LNCAP (cell line): ENCODE results near the gene DCTN3.
A peak's percentile ranks its signal among the peaks of the same experiment; 100 is the strongest.

ENCODE experiments used
- TF ChIP-seq, protein P1 (sequence below): fragments of 450-650 bp; IDR thresholded peaks from 2 replicates; pipeline ENCODE4 v1.5.1; 2017; ENCODE audit warnings: mild to moderate bottlenecking

The DCTN3 gene

DNA sequence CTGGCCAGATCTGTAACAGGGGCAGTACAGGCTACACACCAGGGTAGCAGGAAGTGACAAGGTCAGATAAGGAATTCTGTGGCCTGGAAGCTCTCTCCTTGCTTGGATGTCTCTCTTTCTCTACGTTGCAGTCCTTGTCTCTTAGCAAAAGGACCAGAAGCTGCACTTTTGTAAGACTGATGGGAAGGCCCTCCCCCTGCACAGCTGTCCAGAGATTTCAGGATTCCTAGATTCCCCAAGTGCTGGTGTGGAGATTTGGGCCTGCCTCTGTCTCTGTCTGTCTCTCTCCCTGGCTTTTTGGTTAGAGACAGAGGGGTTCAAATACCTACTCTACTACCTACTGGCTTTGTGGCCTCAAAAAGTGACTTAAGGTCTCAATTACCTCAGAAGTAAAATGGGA lies 20.7 kb downstream of the DCTN3 start:
- TF ChIP-seq, protein P1, sequence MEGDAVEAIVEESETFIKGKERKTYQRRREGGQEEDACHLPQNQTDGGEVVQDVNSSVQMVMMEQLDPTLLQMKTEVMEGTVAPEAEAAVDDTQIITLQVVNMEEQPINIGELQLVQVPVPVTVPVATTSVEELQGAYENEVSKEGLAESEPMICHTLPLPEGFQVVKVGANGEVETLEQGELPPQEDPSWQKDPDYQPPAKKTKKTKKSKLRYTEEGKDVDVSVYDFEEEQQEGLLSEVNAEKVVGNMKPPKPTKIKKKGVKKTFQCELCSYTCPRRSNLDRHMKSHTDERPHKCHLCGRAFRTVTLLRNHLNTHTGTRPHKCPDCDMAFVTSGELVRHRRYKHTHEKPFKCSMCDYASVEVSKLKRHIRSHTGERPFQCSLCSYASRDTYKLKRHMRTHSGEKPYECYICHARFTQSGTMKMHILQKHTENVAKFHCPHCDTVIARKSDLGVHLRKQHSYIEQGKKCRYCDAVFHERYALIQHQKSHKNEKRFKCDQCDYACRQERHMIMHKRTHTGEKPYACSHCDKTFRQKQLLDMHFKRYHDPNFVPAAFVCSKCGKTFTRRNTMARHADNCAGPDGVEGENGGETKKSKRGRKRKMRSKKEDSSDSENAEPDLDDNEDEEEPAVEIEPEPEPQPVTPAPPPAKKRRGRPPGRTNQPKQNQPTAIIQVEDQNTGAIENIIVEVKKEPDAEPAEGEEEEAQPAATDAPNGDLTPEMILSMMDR = no peak

- TF ChIP-seq, protein P1 = no peak
Measured at GRCh38 chr9:34594177-34594576, 26.1 kb downstream of the DCTN3 start.

DNA sequence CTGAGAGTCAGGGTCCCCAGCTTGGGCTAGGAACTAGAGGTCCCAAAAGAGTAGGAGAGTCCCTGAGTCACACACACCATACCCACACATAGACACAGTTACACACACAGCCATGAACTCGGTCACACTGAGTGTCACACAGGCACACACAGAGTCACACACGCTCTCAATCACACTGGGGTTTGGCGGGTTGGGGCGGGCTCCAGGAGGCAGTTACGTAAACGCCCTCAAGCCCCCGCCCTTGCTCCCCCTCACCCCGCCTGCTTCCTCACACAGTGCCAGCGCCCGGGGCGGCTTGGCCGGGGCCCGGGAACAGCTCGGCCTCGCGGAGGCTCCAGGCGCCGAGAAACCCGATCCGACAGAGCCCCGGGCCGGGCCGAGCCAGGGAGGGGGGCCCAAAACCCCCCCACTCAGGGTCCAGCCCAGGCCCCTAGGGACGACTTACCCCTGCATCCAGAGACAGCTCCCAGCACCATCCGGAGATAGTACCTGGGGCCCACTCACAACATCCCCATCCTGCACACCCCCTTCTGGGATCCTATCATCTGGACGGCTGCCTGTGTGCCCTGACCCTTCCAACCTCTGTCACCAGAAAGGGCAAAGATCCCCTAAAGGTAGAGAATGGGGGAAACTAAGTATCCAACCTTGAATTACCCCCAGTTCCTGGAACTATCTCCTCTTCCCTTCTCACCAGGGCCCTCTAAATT lies 27.2 kb downstream of the DCTN3 start:
- TF ChIP-seq, protein P1 = no peak

DNA sequence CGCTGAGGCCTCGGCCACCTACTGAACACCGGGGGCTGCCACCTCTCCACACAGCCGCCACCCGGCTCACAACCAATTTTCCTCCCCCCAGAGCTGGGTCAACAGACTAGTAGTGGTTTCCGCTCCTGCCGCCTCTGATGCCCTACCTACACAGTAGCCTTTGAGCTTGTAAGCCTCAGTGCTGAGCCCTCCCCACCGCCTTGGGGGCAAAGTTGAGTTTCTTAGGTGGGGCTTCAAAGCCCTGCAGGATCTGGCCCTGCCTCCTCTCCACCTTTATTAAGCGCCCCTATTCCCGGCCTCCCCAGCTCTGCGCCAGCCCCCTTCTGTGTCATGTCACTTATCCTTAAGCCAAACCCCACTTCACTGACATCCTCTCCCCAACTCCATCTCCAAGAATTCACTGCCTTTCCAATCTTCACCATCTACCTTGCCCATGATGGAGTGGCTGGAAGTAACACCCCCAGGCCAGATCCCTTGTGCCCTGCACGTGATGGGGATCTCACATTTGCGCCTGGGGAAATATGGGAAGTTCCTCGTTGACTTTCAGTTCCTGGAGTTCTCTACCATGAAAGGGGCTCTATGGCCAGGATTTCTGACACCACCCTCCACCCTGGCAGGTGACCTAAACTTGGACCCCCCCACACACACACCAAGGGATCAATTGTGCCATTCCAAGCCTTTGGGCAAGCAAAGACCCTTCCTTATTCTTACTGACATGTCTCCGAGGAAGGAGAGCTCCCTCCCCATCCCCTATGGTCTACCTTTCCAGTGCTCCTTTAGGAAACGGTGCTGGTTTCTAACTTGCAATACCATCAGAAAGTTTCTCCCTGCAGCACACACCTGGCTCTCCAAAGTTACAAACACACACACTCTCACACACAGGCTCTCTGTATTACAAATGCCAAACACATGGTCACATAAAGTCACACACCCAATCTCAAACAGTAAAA lies 28.1 kb downstream of the DCTN3 start:
- TF ChIP-seq, protein P1 = peak; percentile 40

DNA sequence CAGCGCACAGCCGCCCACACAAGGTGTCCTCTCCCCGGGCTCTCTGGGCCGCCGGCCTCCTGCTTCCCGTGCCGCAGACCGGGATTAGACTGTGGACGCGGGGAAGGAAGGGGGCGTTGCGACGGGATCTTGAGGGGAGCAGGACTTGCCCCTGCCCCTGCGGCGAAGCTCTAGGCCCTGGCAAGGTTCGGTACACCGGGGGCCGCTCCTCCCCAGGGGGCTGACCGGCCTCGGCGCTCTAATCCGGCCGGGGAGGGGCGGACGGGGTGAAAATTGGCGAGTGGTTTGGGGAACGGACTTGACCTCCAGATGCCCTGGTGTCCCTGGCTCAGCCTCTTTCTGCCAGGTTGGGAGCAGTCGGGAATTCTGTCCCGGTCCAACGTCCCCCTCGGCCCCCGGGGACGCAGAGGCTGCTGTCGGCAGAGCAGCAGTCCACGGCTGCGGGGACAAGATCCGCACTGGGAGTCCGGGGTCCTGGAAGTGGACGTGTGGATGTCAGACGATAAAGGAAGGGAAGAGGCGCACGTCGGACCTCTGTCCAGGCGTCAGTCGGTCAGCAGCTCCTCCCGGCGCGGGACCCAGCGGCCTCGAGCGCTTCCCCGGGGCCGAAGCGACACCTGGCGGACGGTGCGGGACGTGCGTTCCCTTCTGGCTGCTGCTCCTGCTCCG lies 28.9 kb downstream of the DCTN3 start:
- TF ChIP-seq, protein P1 = peak; percentile 93

DNA sequence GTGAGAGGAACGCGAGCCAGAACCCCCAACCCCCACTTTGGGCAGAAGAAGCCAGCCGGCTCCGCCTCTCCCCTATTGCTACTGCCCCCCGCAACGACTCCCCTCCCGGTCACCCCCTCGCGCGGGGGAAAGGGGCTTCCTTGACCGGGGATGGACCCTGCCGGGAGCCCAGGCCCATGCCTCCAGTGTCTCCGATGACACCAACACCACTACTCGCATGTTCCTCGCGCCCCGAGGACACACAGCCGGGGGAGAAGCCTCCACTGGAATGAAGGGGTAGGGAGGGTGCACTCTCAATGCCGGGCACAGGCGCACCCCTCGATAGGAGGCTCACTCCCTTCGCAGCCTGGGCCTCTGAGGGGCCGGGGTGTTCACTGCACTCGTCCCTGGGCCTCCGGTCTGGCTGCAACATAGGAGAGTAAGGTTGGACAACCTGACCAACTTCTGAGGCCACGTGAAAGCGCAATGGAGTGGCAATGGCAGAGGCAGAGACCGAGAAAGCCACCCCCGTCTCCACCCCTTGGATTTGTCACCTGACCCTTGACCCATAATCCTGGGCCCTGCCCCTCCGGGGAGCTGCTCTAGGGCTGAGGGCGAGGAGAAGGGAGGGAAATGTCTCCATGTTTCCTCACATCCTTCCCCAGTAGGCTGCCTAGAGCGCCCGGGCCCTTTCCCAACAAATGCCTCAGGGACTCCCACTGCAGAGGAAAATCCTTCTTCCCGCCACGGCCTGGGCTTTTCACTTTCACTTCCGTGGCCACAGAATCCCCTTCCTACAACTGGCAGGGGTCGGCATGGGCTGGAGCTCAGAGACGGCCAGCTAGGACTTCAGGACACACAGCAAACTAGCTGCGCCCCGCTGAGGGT lies 29.7 kb downstream of the DCTN3 start:
- TF ChIP-seq, protein P1 = no peak
